ENCODE results near the gene ANKRD34B.

ANKRD34B gene

GRCh38 chr5:80569961-80570786, at the start of gene ANKRD34B:
TSS of gene ANKRD34B (minus strand) at chr5:80570280. CDS start at chr5:80560019, 10,261 bp downstream.
- H3K4me3 ChIP-seq (ENCODE audit: low read length) = peak within 1 kb of the TSS; percentile 27
- DNase-seq (ENCODE audit: low read depth) = peak; percentile 33
- TF ChIP-seq, protein P1, sequence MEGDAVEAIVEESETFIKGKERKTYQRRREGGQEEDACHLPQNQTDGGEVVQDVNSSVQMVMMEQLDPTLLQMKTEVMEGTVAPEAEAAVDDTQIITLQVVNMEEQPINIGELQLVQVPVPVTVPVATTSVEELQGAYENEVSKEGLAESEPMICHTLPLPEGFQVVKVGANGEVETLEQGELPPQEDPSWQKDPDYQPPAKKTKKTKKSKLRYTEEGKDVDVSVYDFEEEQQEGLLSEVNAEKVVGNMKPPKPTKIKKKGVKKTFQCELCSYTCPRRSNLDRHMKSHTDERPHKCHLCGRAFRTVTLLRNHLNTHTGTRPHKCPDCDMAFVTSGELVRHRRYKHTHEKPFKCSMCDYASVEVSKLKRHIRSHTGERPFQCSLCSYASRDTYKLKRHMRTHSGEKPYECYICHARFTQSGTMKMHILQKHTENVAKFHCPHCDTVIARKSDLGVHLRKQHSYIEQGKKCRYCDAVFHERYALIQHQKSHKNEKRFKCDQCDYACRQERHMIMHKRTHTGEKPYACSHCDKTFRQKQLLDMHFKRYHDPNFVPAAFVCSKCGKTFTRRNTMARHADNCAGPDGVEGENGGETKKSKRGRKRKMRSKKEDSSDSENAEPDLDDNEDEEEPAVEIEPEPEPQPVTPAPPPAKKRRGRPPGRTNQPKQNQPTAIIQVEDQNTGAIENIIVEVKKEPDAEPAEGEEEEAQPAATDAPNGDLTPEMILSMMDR (IDR thresholded peaks at IDR 0.05; ENCODE audit: insufficient read depth, low read depth, low read length, missing control alignments) = no peak

GRCh38 chr5:80619086-80619485, 49.0 kb upstream of the ANKRD34B start:
- DNase-seq (ENCODE audit: low read depth) = no peak
- H3K4me3 ChIP-seq (ENCODE audit: low read length) = no peak overlapping the region
- TF ChIP-seq, protein P1 (IDR thresholded peaks at IDR 0.05; ENCODE audit: insufficient read depth, low read depth, low read length, missing control alignments) = no peak

- no peak for DNase-seq (ENCODE audit: low read depth)
- TF ChIP-seq, protein P1 (IDR thresholded peaks at IDR 0.05; ENCODE audit: insufficient read depth, low read depth, low read length, missing control alignments) = no peak
Measured at GRCh38 chr5:80618438-80618837, 48.4 kb upstream of the ANKRD34B start.

GRCh38 chr5:80615266-80615914, 45.3 kb upstream of the ANKRD34B start:
- H3K4me3 ChIP-seq (ENCODE audit: low read length) = no peak overlapping the region
- TF ChIP-seq, protein P1 (IDR thresholded peaks at IDR 0.05; ENCODE audit: insufficient read depth, low read depth, low read length, missing control alignments) = no peak
- no peak for DNase-seq (ENCODE audit: low read depth)

More at GRCh38 chr5:80618438-80618837, 48.4 kb upstream of the ANKRD34B start:
- H3K4me3 ChIP-seq (ENCODE audit: low read length) = no peak overlapping the region

DNA sequence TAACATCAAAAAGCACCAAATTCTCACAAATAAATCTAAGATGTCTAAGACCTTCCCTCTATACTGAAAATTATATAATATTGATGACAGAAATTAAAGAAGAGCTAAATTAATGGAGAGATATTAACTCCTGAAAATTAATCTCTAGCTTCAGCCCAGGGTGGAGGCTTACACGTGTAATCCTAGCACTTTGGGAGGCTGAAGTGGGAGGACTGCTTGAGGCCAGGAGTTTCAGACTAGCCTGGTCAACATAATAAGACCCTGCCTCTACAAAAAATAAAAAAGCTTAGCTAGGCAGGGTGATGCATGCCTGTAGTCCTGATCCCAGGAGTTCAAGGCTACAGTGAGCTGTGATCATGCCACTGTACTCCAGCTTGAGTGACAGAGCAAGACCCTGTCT, 39.6 kb upstream of the ANKRD34B start:
- DNase-seq (ENCODE audit: low read depth) = no peak
- TF ChIP-seq, protein P1 (IDR thresholded peaks at IDR 0.05; ENCODE audit: insufficient read depth, low read depth, low read length, missing control alignments) = no peak
- H3K4me3 ChIP-seq (ENCODE audit: low read length) = no peak overlapping the region

DNA sequence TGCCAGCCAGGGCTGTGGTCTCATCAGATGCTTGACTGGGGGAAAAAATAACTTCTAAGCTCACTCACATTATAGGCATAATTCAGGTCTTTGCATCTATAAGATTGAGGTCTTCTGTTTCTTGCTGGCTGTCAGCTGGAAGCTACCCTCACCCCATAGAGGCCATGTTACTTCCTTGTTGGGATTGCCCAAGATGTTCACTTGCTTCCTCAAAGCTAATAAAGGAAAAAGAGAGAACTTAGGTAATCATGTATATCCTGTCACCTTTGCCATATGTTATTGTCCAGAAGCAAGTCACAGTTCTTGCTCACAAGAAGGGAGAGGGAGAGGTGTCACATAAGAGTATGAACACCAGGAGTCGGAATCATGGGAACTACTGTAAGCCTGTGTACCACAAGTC, 38.7 kb upstream of the ANKRD34B start:
- TF ChIP-seq, protein P1 (IDR thresholded peaks at IDR 0.05; ENCODE audit: insufficient read depth, low read depth, low read length, missing control alignments) = no peak
- no peak for DNase-seq (ENCODE audit: low read depth)
- no peak overlapping the region for H3K4me3 ChIP-seq (ENCODE audit: low read length)

Measured in epithelial cell of esophagus (primary cell).